Mucosa of rectum (tissue), 2 donors: ENCODE measurements around the gene RS1.

Experiments
- H3K27ac ChIP-seq, 2 donors: one replicate each; pipeline ENCODE4 v1.7.0; 2013; ENCODE audit warnings: inconsistent platforms in 2 of 2, low read depth in 2 of 2, low read length in 2 of 2
- H3K27me3 ChIP-seq, 2 donors: one replicate each; pipeline ENCODE4 v1.7.0; 2013; ENCODE audit warnings: low read length in 2 of 2; ENCODE audit not compliant: control insufficient read depth in 2 of 2, insufficient read depth in 2 of 2
- H3K36me3 ChIP-seq, 2 donors: one replicate each; pipeline ENCODE4 v1.7.0; 2013; ENCODE audit warnings: low read length in 2 of 2; ENCODE audit not compliant: control insufficient read depth in 2 of 2, insufficient read depth in 2 of 2
- H3K4me1 ChIP-seq, 2 donors: one replicate each; pipeline ENCODE4 v1.7.0; 2013; ENCODE audit warnings: low read length in 2 of 2, mild to moderate bottlenecking in 1 of 2; ENCODE audit not compliant: control insufficient read depth in 2 of 2, insufficient read depth in 2 of 2
- H3K4me3 ChIP-seq, 2 donors: one replicate each; pipeline ENCODE4 v1.7.0; 2013; ENCODE audit warnings: low read length in 2 of 2
- H3K9ac ChIP-seq, 2 donors: one replicate each; pipeline ENCODE4 v1.7.0; 2013; ENCODE audit warnings: low read length in 2 of 2, low read depth in 1 of 2, mild to moderate bottlenecking in 1 of 2
- H3K9me3 ChIP-seq, 2 donors: one replicate each; pipeline ENCODE4 v1.7.0; 2013; ENCODE audit warnings: low read length in 2 of 2; ENCODE audit not compliant: control insufficient read depth in 2 of 2
- donor health status: healthy.
- donor health status: Normal muscosa, but diverticular disease.

Gene RS1

GRCh38 chrX:18668071-18668835, 3.7 kb downstream of the RS1 start:
- Histone ChIP-seq H3K36me3 (no peaks in the 10 kb centered on the region), H3K4me3 (no peak overlapping the region), H3K27ac (no peak overlapping the region), H3K27me3 (no peaks in the 10 kb centered on the region), H3K4me1 (no peaks in the 10 kb centered on the region), H3K9ac (no peak overlapping the region), H3K9me3 (no peaks in the 10 kb centered on the region)

DNA sequence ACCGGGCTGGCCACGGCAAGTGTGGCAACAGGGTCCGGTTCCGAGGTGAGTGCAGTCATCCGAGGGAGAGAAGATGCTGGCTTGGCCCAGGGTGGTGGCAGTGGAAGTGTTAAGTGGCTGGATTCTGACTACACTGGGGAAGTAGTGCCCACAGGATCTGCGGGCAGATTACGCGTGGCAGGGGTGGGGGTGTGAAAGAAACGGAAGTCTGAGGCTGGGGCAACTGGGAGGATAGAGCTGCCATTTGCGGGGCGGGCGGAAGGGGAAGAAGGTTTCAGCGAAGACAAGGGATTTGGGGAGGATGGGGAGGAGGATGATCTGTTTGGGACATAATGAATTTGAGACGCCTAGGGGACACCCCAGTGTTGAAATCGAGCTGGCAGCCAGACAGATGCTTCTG, 5.3 kb downstream of the RS1 start:
- no peak overlapping the region for H3K27ac ChIP-seq
- H3K4me1 ChIP-seq = no peaks in the 10 kb centered on the region
- H3K9ac ChIP-seq = no peak overlapping the region
- H3K9me3 ChIP-seq = no peaks in the 10 kb centered on the region
- no peak overlapping the region for H3K4me3 ChIP-seq
- H3K36me3 ChIP-seq = no peaks in the 10 kb centered on the region
- no peaks in the 10 kb centered on the region for H3K27me3 ChIP-seq

- Histone ChIP-seq H3K27me3 (no peaks in the 10 kb centered on the region), H3K36me3 (no peaks in the 10 kb centered on the region), H3K4me3 (no peak overlapping the region), H3K9me3 (no peaks in the 10 kb centered on the region), H3K4me1 (no peaks in the 10 kb centered on the region), H3K9ac (no peak overlapping the region), H3K27ac (no peak overlapping the region)
Measured at GRCh38 chrX:18664947-18665346, 7.0 kb downstream of the RS1 start.

- H3K27ac ChIP-seq = no peak overlapping the region
- no peak overlapping the region for H3K9ac ChIP-seq
- H3K4me3 ChIP-seq = no peak overlapping the region
Measured at GRCh38 chrX:18661273-18661672, 10.6 kb downstream of the RS1 start.

DNA sequence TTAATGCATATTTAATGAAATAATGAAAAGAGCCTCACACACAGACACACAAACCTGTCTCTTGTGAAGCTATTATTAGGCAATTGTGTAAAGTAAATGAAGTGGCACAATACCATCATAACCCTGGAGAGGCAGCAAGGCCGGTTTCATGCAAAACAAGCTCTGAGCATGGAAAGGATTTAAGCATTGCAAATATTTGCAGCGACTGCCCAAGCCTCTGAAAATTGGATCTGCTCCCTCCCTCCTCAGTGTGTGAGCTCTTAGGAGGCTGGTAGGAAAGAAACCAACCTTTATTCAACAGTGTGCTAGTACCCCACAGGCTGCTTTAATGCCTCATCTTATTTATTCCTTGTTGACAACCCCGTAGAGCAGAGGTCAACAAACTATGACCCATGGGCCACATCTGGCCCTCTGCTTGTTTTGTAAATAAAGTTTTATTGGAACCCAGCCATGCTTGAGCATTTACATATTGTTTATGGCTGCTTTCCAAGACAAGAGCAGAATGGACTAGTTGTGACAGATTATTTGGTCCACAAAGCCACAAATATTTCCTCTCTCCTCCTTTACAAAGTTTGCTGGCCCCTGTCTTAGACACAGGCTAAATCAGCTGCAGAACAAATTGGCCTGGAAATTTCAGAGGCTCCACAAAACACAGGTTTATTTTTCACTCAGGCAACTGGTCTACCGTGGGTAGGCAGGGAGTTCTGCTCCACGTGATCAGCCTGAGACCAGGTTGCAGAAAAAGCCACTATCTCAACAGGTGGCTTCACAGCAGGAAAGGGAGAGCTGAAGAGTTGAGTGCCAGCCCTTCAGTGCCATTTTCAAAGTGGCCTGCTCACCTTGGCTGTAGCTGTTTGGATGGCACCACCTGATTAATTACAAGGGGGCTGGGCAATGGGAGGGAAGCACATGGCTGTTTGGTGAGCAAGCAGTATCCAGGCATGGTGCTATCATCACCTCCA, 16.8 kb downstream of the RS1 start:
- Histone ChIP-seq H3K27me3 (peaks cover 0 to 4% of the 10 kb centered on the region in 2 donors), H3K36me3 (no peaks in the 10 kb centered on the region), H3K9me3 (no peaks in the 10 kb centered on the region), H3K27ac (no peak overlapping the region), H3K4me3 (no peak overlapping the region), H3K9ac (no peak overlapping the region), H3K4me1 (no peaks in the 10 kb centered on the region)

More at GRCh38 chrX:18661273-18661672, 10.6 kb downstream of the RS1 start:
- no peaks in the 10 kb centered on the region for H3K36me3 ChIP-seq
- H3K4me1 ChIP-seq = no peaks in the 10 kb centered on the region
- no peaks in the 10 kb centered on the region for H3K9me3 ChIP-seq
- no peaks in the 10 kb centered on the region for H3K27me3 ChIP-seq

DNA sequence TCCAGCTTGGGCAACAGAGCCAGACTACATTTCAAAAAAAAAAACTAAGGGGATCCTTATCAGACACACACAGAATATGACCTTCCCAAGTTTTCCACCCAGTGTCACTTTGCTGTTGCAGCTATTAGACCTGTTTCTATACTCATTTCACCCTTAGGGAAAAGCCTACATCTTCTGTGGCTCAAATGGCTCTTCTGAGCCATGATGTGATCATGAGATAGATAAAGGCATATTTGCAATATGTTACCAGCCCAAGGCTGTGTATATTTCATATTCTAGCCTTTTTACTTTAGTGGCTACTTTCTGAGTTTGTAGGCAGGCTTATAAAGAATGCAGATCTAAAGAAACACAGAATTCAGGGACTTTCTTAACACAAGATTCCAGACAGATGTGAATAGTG, 19.3 kb downstream of the RS1 start:
- H3K36me3 ChIP-seq = no peaks in the 10 kb centered on the region
- peaks cover 0 to 4% of the 10 kb centered on the region in 2 donors for H3K27me3 ChIP-seq
- no peak overlapping the region for H3K4me3 ChIP-seq
- no peaks in the 10 kb centered on the region for H3K4me1 ChIP-seq
- no peaks in the 10 kb centered on the region for H3K9me3 ChIP-seq
- H3K27ac ChIP-seq = no peak overlapping the region
- H3K9ac ChIP-seq = no peak overlapping the region

- Histone ChIP-seq H3K9ac (no peak overlapping the region), H3K36me3 (no peaks in the 10 kb centered on the region), H3K4me1 (no peaks in the 10 kb centered on the region), H3K9me3 (no peaks in the 10 kb centered on the region), H3K27me3 (peaks cover 0 to 4% of the 10 kb centered on the region in 2 donors), H3K4me3 (no peak overlapping the region), H3K27ac (no peak overlapping the region)
Measured at GRCh38 chrX:18650662-18651061, 21.2 kb downstream of the RS1 start.

GRCh38 chrX:18649498-18649951, 22.4 kb downstream of the RS1 start:
- H3K9me3 ChIP-seq = no peaks in the 10 kb centered on the region
- H3K27ac ChIP-seq = no peak overlapping the region
- no peak overlapping the region for H3K9ac ChIP-seq
- no peaks in the 10 kb centered on the region for H3K27me3 ChIP-seq
- no peaks in the 10 kb centered on the region for H3K4me1 ChIP-seq
- H3K4me3 ChIP-seq = no peak overlapping the region
- H3K36me3 ChIP-seq = no peaks in the 10 kb centered on the region

- no peaks in the 10 kb centered on the region for H3K36me3 ChIP-seq
- H3K27ac ChIP-seq = no peak overlapping the region
- no peak overlapping the region for H3K4me3 ChIP-seq
- H3K27me3 ChIP-seq = no peaks in the 10 kb centered on the region
- H3K9ac ChIP-seq = no peak overlapping the region
- no peaks in the 10 kb centered on the region for H3K4me1 ChIP-seq
- H3K9me3 ChIP-seq = no peaks in the 10 kb centered on the region
Measured at GRCh38 chrX:18647621-18648020, 24.3 kb downstream of the RS1 start.

GRCh38 chrX:18643853-18644252, 28.1 kb downstream of the RS1 start:
- no peaks in the 10 kb centered on the region for H3K27me3 ChIP-seq
- no peaks in the 10 kb centered on the region for H3K36me3 ChIP-seq
- H3K4me1 ChIP-seq = no peaks in the 10 kb centered on the region
- H3K4me3 ChIP-seq = no peak overlapping the region
- no peak overlapping the region for H3K9ac ChIP-seq
- no peaks in the 10 kb centered on the region for H3K9me3 ChIP-seq
- no peak overlapping the region for H3K27ac ChIP-seq
